ENCODE measurements around the gene LGALS4.

DNA sequence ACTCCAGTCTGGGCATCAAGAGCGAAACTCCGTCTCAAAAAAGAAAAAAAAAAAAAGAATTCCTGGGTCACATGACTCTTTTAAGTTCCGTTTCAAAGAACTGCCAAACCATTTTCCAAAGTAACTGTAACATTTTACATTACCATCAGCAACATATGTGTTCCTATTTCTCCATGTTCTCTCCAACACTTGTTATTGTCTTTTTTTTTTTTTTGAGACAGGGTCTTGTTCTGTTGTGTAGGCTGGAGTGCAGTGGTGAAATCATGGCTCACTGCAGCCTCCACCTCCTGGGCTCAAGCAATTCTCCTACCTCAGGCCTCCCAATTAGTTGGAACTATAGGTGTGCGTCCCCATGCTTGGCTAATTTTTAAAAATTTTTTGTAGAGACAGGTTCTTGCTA, 17.2 kb downstream of the LGALS4 start:
- no peak for TF ChIP-seq EZH2 (optimal IDR thresholded peaks at IDR 0.05; ENCODE audit: low read depth, low read length)
- no peak for TF ChIP-seq CTCF (IDR thresholded peaks at IDR 0.05; ENCODE audit: low read length)
- no peak for TF ChIP-seq EZH2phosphoT487 (IDR thresholded peaks at IDR 0.05; ENCODE audit: low read length)

Measured in MM.1S (cell line).